GM18909 (cell line): Measurements from ENCODE around the gene FIBCD1.
"Not testable (repeated sequence)": the region's sequence is repeated elsewhere in the genome, so short reads cannot be mapped to it uniquely, and the experiment has no call there.

ENCODE experiments used
- ATAC-seq: cut with Tn5 transposase; IDR thresholded peaks from one replicate; pipeline ENCODE4 v1.9.1; 2021; ENCODE audit warnings: mild to moderate bottlenecking; ENCODE audit not compliant: unreplicated experiment, poor library complexity

Gene FIBCD1

GRCh38 chr9:130975156-130975555, 36.1 kb upstream of the FIBCD1 start:
- no peak for ATAC-seq

GRCh38 chr9:130974697-130975096, 35.6 kb upstream of the FIBCD1 start:
- ATAC-seq: no peak

GRCh38 chr9:130973686-130974281, 34.7 kb upstream of the FIBCD1 start:
- no peak for ATAC-seq

- ATAC-seq: no peak
Observed at GRCh38 chr9:130972957-130973685, 34.1 kb upstream of the FIBCD1 start.

- no peak for ATAC-seq
Observed at GRCh38 chr9:130972277-130972956, 33.4 kb upstream of the FIBCD1 start.

GRCh38 chr9:130971294-130971849, 32.3 kb upstream of the FIBCD1 start:
- ATAC-seq: no peak

- no peak for ATAC-seq
Observed at GRCh38 chr9:130970855-130971254, 31.8 kb upstream of the FIBCD1 start.

GRCh38 chr9:130970052-130970451, 31.0 kb upstream of the FIBCD1 start:
- ATAC-seq: no peak

GRCh38 chr9:130965680-130966079, 26.6 kb upstream of the FIBCD1 start:
- no peak for ATAC-seq

- ATAC-seq: no peak
Observed at GRCh38 chr9:130963916-130964315, 24.9 kb upstream of the FIBCD1 start.

- no peak for ATAC-seq
Observed at GRCh38 chr9:130963337-130963908, 24.4 kb upstream of the FIBCD1 start.

GRCh38 chr9:130962418-130963316, 23.6 kb upstream of the FIBCD1 start:
- no peak for ATAC-seq

- no peak for ATAC-seq
Observed at GRCh38 chr9:130961511-130962300, 22.7 kb upstream of the FIBCD1 start.

- ATAC-seq: no peak
Observed at GRCh38 chr9:130960522-130961378, 21.7 kb upstream of the FIBCD1 start.

GRCh38 chr9:130959809-130960334, 20.8 kb upstream of the FIBCD1 start:
- no peak for ATAC-seq

- not testable (repeated sequence) for ATAC-seq
Observed at GRCh38 chr9:130958564-130958963, 19.5 kb upstream of the FIBCD1 start.

GRCh38 chr9:130957451-130958203, 18.6 kb upstream of the FIBCD1 start:
- no peak for ATAC-seq
